OCI-LY1 (cell line): Measurements from ENCODE around the gene C2orf15.

Experiments used
- H2AFZ ChIP-seq: fragments of 200-600 bp; sonication (generic), shearing (Covaris generic); 2 replicates; pipeline ENCODE4 v1.6.0; 2014; ENCODE audit warnings: antibody characterized with exemption, mild to moderate bottlenecking, low read length
- H3F3A ChIP-seq: fragments of 200-600 bp; sonication (generic), shearing (Covaris generic); 2 replicates; pipeline ENCODE4 v1.6.0; 2014; ENCODE audit warnings: mild to moderate bottlenecking, antibody characterized with exemption, low read length, moderate library complexity; ENCODE audit not compliant: insufficient read depth
- H3K27ac ChIP-seq: fragments of 200-600 bp; sonication (generic); 2 replicates; pipeline ENCODE4 v1.5.1; 2014; ENCODE audit warnings: low read length, mixed run types, mild to moderate bottlenecking, low read depth; ENCODE audit not compliant: poor library complexity, severe bottlenecking
- H3K27me3 ChIP-seq: fragments of 200-600 bp; sonication (generic); 2 replicates; pipeline ENCODE4 v1.6.0; 2014; ENCODE audit warnings: antibody characterized with exemption, mild to moderate bottlenecking, low read length, moderate library complexity; ENCODE audit not compliant: insufficient read depth
- H3K36me3 ChIP-seq: fragments of 200-600 bp; sonication (generic); 2 replicates; pipeline ENCODE4 v1.6.1; 2014; ENCODE audit warnings: mild to moderate bottlenecking, antibody characterized with exemption, low read length, moderate library complexity, mixed read lengths; ENCODE audit not compliant: insufficient read depth
- H3K4me1 ChIP-seq: fragments of 200-600 bp; sonication (generic); 2 replicates; pipeline ENCODE4 v1.5.1; 2014; ENCODE audit warnings: mild to moderate bottlenecking, low read length, moderate library complexity; ENCODE audit not compliant: insufficient read depth, severe bottlenecking
- H3K4me2 ChIP-seq: fragments of 200-600 bp; sonication (generic), shearing (Covaris generic); 2 replicates; pipeline ENCODE4 v1.6.1; 2014; ENCODE audit warnings: low read length
- H3K4me3 ChIP-seq: fragments of 200-600 bp; sonication (generic); 2 replicates; pipeline ENCODE4 v1.5.1; 2014; ENCODE audit warnings: low read length, low read depth, mild to moderate bottlenecking, mixed read lengths; ENCODE audit not compliant: poor library complexity, severe bottlenecking
- H3K79me2 ChIP-seq: fragments of 200-600 bp; shearing (Covaris generic); 2 replicates; pipeline ENCODE4 v1.6.1; 2016; ENCODE audit warnings: mixed run types, low read length, mixed read lengths; ENCODE audit not compliant: insufficient read depth
- H3K9ac ChIP-seq: fragments of 200-600 bp; sonication (generic), shearing (Covaris generic); 2 replicates; pipeline ENCODE4 v1.6.1; 2014; ENCODE audit warnings: mild to moderate bottlenecking, low read length, mixed read lengths
- H3K9me2 ChIP-seq: fragments of 200-600 bp; sonication (generic), shearing (Covaris generic); 2 replicates; pipeline ENCODE4 v1.6.1; 2014; ENCODE audit warnings: low read depth, mild to moderate bottlenecking, low read length, mixed read lengths
- H3K9me3 ChIP-seq: fragments of 200-600 bp; shearing (Covaris generic); 2 replicates; pipeline ENCODE4 v1.6.1; 2014; ENCODE audit warnings: low read length, mixed read lengths
- H4K20me1 ChIP-seq: fragments of 200-600 bp; sonication (generic), shearing (Covaris generic); 2 replicates; pipeline ENCODE4 v1.6.0; 2016; ENCODE audit warnings: mild to moderate bottlenecking, low read length; ENCODE audit not compliant: insufficient read depth
- CTCF ChIP-seq: fragments of 200-600 bp; sonication (generic), shearing (Covaris generic); IDR thresholded peaks from 2 replicates; pipeline ENCODE4 v1.5.1; 2017; ENCODE audit warnings: mild to moderate bottlenecking, antibody characterized with exemption, low read length, moderate library complexity, mixed read lengths
- EZH2 ChIP-seq: fragments of 200-600 bp; sonication (generic), shearing (Covaris generic); IDR thresholded peaks from 2 replicates; pipeline ENCODE4 v1.8.0; 2017; ENCODE audit warnings: borderline replicate concordance, mixed run types, mild to moderate bottlenecking, antibody characterized with exemption, low read length, moderate library complexity, mixed read lengths

Gene C2orf15

GRCh38 chr2:99171377-99172140 lies 30.1 kb downstream of the C2orf15 start:
- TF ChIP-seq EZH2 (no peak), CTCF (no peak)

GRCh38 chr2:99180755-99181623 lies 39.5 kb downstream of the C2orf15 start, which contains the start of the genes MITD1 and MRPL30:
TSS of gene MITD1 (minus strand) at chr2:99181058. CDS start at chr2:99180981, 77 bp downstream.
TSS of gene MRPL30 (plus strand) at chr2:99181184. CDS start at chr2:99186204, 5,020 bp downstream.
- Histone ChIP-seq H2AFZ (peak within 1 kb of the TSS; percentile 55; the same call in 1 of the 2 replicates), H3K27me3 (no peaks in the 10 kb centered on the region), H4K20me1 (no peaks in the 10 kb centered on the region; the same call in 1 of the 2 replicates), H3K4me1 (peaks cover 32% of the 10 kb centered on the region), H3K4me3 (peak within 1 kb of the TSS; percentile 99), H3F3A (no peaks in the 10 kb centered on the region), H3K9me2 (no peaks in the 10 kb centered on the region), H3K4me2 (peak within 1 kb of the TSS; percentile 99), H3K9me3 (no peaks in the 10 kb centered on the region), H3K9ac (peak within 1 kb of the TSS; percentile 98), H3K36me3 (0 out of 2 replicates have a peak, but pooled peaks cover 7% of the 10 kb centered on the region), H3K79me2 (peaks cover 53% of the 10 kb centered on the region), H3K27ac (peak within 1 kb of the TSS; percentile 51)
- no peak for TF ChIP-seq CTCF
- no peak for TF ChIP-seq EZH2

More at GRCh38 chr2:99171377-99172140, 30.1 kb downstream of the C2orf15 start:
- H2AFZ ChIP-seq, result no peak overlapping the region
- H3K79me2 ChIP-seq, result no peaks in the 10 kb centered on the region
- no peaks in the 10 kb centered on the region for H4K20me1 ChIP-seq
- no peak overlapping the region for H3K4me2 ChIP-seq
- no peak overlapping the region for H3K9ac ChIP-seq
- H3F3A ChIP-seq, result no peaks in the 10 kb centered on the region
- no peak overlapping the region for H3K27ac ChIP-seq
- H3K36me3 ChIP-seq, result peaks cover 57% of the 10 kb centered on the region
- no peaks in the 10 kb centered on the region for H3K9me3 ChIP-seq
- H3K4me1 ChIP-seq, result no peaks in the 10 kb centered on the region
- no peak overlapping the region for H3K4me3 ChIP-seq
- H3K9me2 ChIP-seq, result no peaks in the 10 kb centered on the region
- no peaks in the 10 kb centered on the region for H3K27me3 ChIP-seq

GRCh38 chr2:99181624-99182000 lies 40.1 kb downstream of the C2orf15 start:
- Histone ChIP-seq H2AFZ (no peak overlapping the region), H3K27ac (no peak overlapping the region), H3K9me3 (no peaks in the 10 kb centered on the region), H3K36me3 (0 out of 2 replicates have a peak, but pooled peaks cover 7% of the 10 kb centered on the region), H3K4me3 (peak overlapping the region; percentile 99), H3F3A (no peaks in the 10 kb centered on the region), H3K27me3 (no peaks in the 10 kb centered on the region), H3K4me2 (peak overlapping the region; percentile 99), H3K79me2 (peaks cover 53% of the 10 kb centered on the region), H4K20me1 (no peaks in the 10 kb centered on the region; the same call in 1 of the 2 replicates), H3K9me2 (no peaks in the 10 kb centered on the region), H3K9ac (peak overlapping the region; percentile 98), H3K4me1 (peaks cover 32% of the 10 kb centered on the region)
- TF ChIP-seq EZH2 (no peak), CTCF (no peak)
